H9 (cell line): Measurements from ENCODE around the gene ST13. TPM values are rescaled to one million over a fixed set of nuclear protein-coding genes. Genes with fewer than 3 reads are reported as not detected.

Experiments used
- DNase-seq: peaks from one replicate; pipeline ENCODE4 v3.0.0-alpha.2; 2017
- H2AFZ ChIP-seq: one replicate; pipeline ENCODE4 v1.6.1; 2013; ENCODE audit warnings: mild to moderate bottlenecking, low read length, control low read depth, moderate library complexity
- H2AK5ac ChIP-seq: 2 replicates; pipeline ENCODE4 v1.6.1; 2013; ENCODE audit warnings: low read length, control low read depth, mixed read lengths; ENCODE audit not compliant: insufficient read length
- H2BK120ac ChIP-seq: one replicate; pipeline ENCODE4 v1.6.1; 2013; ENCODE audit warnings: low read depth, mild to moderate bottlenecking, low read length, control low read depth, inconsistent platforms; ENCODE audit not compliant: poor library complexity, severe bottlenecking
- H2BK12ac ChIP-seq: 2 replicates; pipeline ENCODE4 v1.6.1; 2013; ENCODE audit warnings: low read length, control low read depth, mixed read lengths, low read depth; ENCODE audit not compliant: insufficient read length
- H2BK15ac ChIP-seq: 2 replicates; pipeline ENCODE4 v1.6.1; 2013; ENCODE audit warnings: low read depth, low read length, control low read depth
- H2BK20ac ChIP-seq: one replicate; pipeline ENCODE4 v1.6.1; 2013; ENCODE audit warnings: low read depth, mild to moderate bottlenecking, low read length, control low read depth, inconsistent platforms; ENCODE audit not compliant: poor library complexity, severe bottlenecking
- H2BK5ac ChIP-seq: 2 replicates; pipeline ENCODE4 v1.6.1; 2013; ENCODE audit warnings: low read length, control low read depth, mixed read lengths; ENCODE audit not compliant: insufficient read length
- H3K14ac ChIP-seq: 2 replicates; pipeline ENCODE4 v1.6.1; 2013; ENCODE audit warnings: low read length, control low read depth; ENCODE audit not compliant: insufficient read depth
- H3K18ac ChIP-seq: 2 replicates; pipeline ENCODE4 v1.6.1; 2013; ENCODE audit warnings: low read depth, mild to moderate bottlenecking, mixed read lengths, low read length, control low read depth; ENCODE audit not compliant: insufficient read length
- H3K23ac ChIP-seq: 2 replicates; pipeline ENCODE4 v1.6.1; 2013; ENCODE audit warnings: low read length, control low read depth, mixed read lengths, low read depth; ENCODE audit not compliant: insufficient read length
- H3K23me2 ChIP-seq: 2 replicates; pipeline ENCODE4 v1.6.1; 2013; ENCODE audit warnings: low read depth, mild to moderate bottlenecking, mixed read lengths, low read length, control low read depth; ENCODE audit not compliant: insufficient read length, poor library complexity, severe bottlenecking
- H3K27ac ChIP-seq: 2 replicates; pipeline ENCODE4 v1.5.1; 2013; ENCODE audit warnings: low read length, control low read depth, mixed read lengths, low read depth; ENCODE audit not compliant: insufficient read length
- H3K27me3 ChIP-seq: 2 replicates; pipeline ENCODE4 v1.6.1; 2013; ENCODE audit warnings: low read length, control low read depth, inconsistent platforms; ENCODE audit not compliant: insufficient read depth
- H3K4ac ChIP-seq: 2 replicates; pipeline ENCODE4 v1.6.1; 2013; ENCODE audit warnings: low read depth, mild to moderate bottlenecking, control low read depth, inconsistent platforms, low read length, moderate library complexity
- H3K4me1 ChIP-seq: 2 replicates; pipeline ENCODE4 v1.6.1; 2013; ENCODE audit warnings: low read length, control low read depth, inconsistent platforms; ENCODE audit not compliant: insufficient read depth
- H3K4me2 ChIP-seq: 2 replicates; pipeline ENCODE4 v1.6.1; 2013; ENCODE audit warnings: low read length, control low read depth, mixed read lengths; ENCODE audit not compliant: insufficient read length, insufficient read depth
- H3K56ac ChIP-seq: 2 replicates; pipeline ENCODE4 v1.6.1; 2013; ENCODE audit warnings: low read depth, mild to moderate bottlenecking, mixed read lengths, low read length, control low read depth; ENCODE audit not compliant: insufficient read length
- H3K79me1 ChIP-seq: 2 replicates; pipeline ENCODE4 v1.6.1; 2013; ENCODE audit warnings: low read depth, mild to moderate bottlenecking, moderate library complexity, low read length, control low read depth, inconsistent platforms; ENCODE audit not compliant: insufficient read depth, poor library complexity, severe bottlenecking
- H3K79me2 ChIP-seq: 2 replicates; pipeline ENCODE4 v1.6.1; 2013; ENCODE audit warnings: low read length, control low read depth, inconsistent platforms; ENCODE audit not compliant: insufficient read depth
- H3K9ac ChIP-seq: 2 replicates; pipeline ENCODE4 v1.6.1; 2013; ENCODE audit warnings: low read length, control low read depth, mixed read lengths; ENCODE audit not compliant: insufficient read length; ENCODE audit errors: extremely low read depth
- H3K9me3 ChIP-seq: one replicate; pipeline ENCODE4 v1.6.1; 2013; ENCODE audit warnings: low read depth, low read length, inconsistent platforms; ENCODE audit not compliant: control insufficient read depth
- H3T11ph ChIP-seq: one replicate; pipeline ENCODE4 v1.6.1; 2013; ENCODE audit warnings: mild to moderate bottlenecking, low read length, control low read depth, inconsistent platforms
- H4K20me1 ChIP-seq: one replicate; pipeline ENCODE4 v1.6.1; 2013; ENCODE audit not compliant: control insufficient read depth, insufficient read length, insufficient read depth
- H4K5ac ChIP-seq: 2 replicates; pipeline ENCODE4 v1.6.1; 2013; ENCODE audit warnings: low read depth, mild to moderate bottlenecking, mixed read lengths, low read length, control low read depth; ENCODE audit not compliant: insufficient read length
- H4K8ac ChIP-seq: replicated peaks from 2 replicates; pipeline ENCODE4 v1.6.1; 2013; ENCODE audit warnings: low read length, control low read depth, mixed read lengths, low read depth; ENCODE audit not compliant: insufficient read length
- H4K91ac ChIP-seq: 2 replicates; pipeline ENCODE4 v1.6.1; 2013; ENCODE audit warnings: low read depth, mild to moderate bottlenecking, moderate library complexity, mixed read lengths, low read length, control low read depth; ENCODE audit not compliant: insufficient read length
- H3K27ac Mint-ChIP-seq, 3 experiments: 2 replicates in 2 of 3; 3 replicates in 1 of 3; pipeline ENCODE4 v1.8.0; 2020 to 2021; ENCODE audit warnings: mixed read lengths in 3 of 3, mild to moderate bottlenecking in 1 of 3, moderate library complexity in 1 of 3
- H3K27me3 Mint-ChIP-seq: 2 replicates; pipeline ENCODE4 v1.8.0; 2021; ENCODE audit warnings: low read depth, mild to moderate bottlenecking, moderate library complexity, mixed read lengths
- H3K36me3 Mint-ChIP-seq, 3 experiments: 2 replicates in 2 of 3; 3 replicates in 1 of 3; pipeline ENCODE4 v1.8.0; 2020 to 2021; ENCODE audit warnings: low read depth in 3 of 3, mixed read lengths in 3 of 3; ENCODE audit not compliant: insufficient read depth in 1 of 3
- H3K4me1 Mint-ChIP-seq, 2 experiments: 2 replicates each; pipeline ENCODE4 v1.8.0; 2020; ENCODE audit warnings: mixed read lengths in 2 of 2
- H3K4me3 Mint-ChIP-seq, 2 experiments: 2 replicates in 1 of 2; 3 replicates in 1 of 2; pipeline ENCODE4 v1.8.0; 2020 to 2021; ENCODE audit warnings: mild to moderate bottlenecking in 2 of 2, mixed read lengths in 2 of 2, moderate library complexity in 1 of 2
- H3K9me3 Mint-ChIP-seq, 2 experiments: 2 replicates in 1 of 2; 3 replicates in 1 of 2; pipeline ENCODE4 v1.8.0; 2020; ENCODE audit warnings: mild to moderate bottlenecking in 2 of 2, mixed read lengths in 2 of 2, moderate library complexity in 1 of 2
- CTCF ChIP-seq: fragments of 200-600 bp; sonication (generic); conservative IDR thresholded peaks from 3 replicates; pipeline ENCODE4 v1.8.0; 2021; ENCODE audit warnings: antibody characterized with exemption, mild to moderate bottlenecking
- WGBS: extraction: QIAGEN DNeasy Blood & Tissue Kit; methylation state at CpG from one replicate; pipeline ENCODE4 v1.1.7; 2013; ENCODE audit warnings: missing lambda C conversion rate, low lambda C conversion rate, mixed read lengths; ENCODE audit not compliant: insufficient read length; ENCODE audit errors: extremely low coverage; 5-methylcytosine and 5-hydroxymethylcytosine counted together
- total RNA-seq: library from RNA; stranded (reverse); gene quantifications from 2 replicates; pipeline ENCODE4 v1.2.1, GENCODE V29; 2021

Gene ST13
- total RNA-seq, 1 experiment from 2014 or later = 353 TPM

- H3K4me3 Mint-ChIP-seq = no peak overlapping the region
- H3K14ac ChIP-seq = no peak overlapping the region
- H4K5ac ChIP-seq = no peak overlapping the region
- no peak overlapping the region for H3T11ph ChIP-seq
- no peaks in the 10 kb centered on the region for H3K23me2 ChIP-seq
- H3K18ac ChIP-seq = no peak overlapping the region
- no peak overlapping the region for H3K56ac ChIP-seq
- H3K4me2 ChIP-seq = no peak overlapping the region
- no peaks in the 10 kb centered on the region for H3K9me3 Mint-ChIP-seq
- no peaks in the 10 kb centered on the region; a peak in 1 of 4 replicates for H3K4me1 Mint-ChIP-seq
- no peak for TF ChIP-seq CTCF
- H4K8ac ChIP-seq = no peak overlapping the region
- no peak overlapping the region for H2BK5ac ChIP-seq
- WGBS = no CpG with 5 or more reads among the region's 3 CpGs
- H3K23ac ChIP-seq = no peak overlapping the region
- no peak overlapping the region for H2BK12ac ChIP-seq
- no peaks in the 10 kb centered on the region; the same call in 1 of the 2 replicates for H3K79me2 ChIP-seq
- peak overlapping the region in 1 of 3 experiments; percentile 66; a peak in 2 of 7 replicates for H3K27ac Mint-ChIP-seq
- H3K9ac ChIP-seq = no peak overlapping the region
- H2AFZ ChIP-seq = no peak overlapping the region
- no peaks in the 10 kb centered on the region for H3K79me1 ChIP-seq
- H3K27me3 Mint-ChIP-seq = no peaks in the 10 kb centered on the region
- no peak overlapping the region for H2BK15ac ChIP-seq
- no peak for DNase-seq
- no peak overlapping the region for H2BK20ac ChIP-seq
- H4K20me1 ChIP-seq = no peaks in the 10 kb centered on the region
- no peak overlapping the region for H4K91ac ChIP-seq
- H3K27ac ChIP-seq = no peak overlapping the region
- H3K4me1 ChIP-seq = no peaks in the 10 kb centered on the region
- peaks cover 0 to 8% (median 5%) of the 10 kb centered on the region in 3 experiments; a peak in 4 of 7 replicates for H3K36me3 Mint-ChIP-seq
- no peaks in the 10 kb centered on the region for H3K9me3 ChIP-seq
- no peak overlapping the region for H2AK5ac ChIP-seq
- H3K27me3 ChIP-seq = no peaks in the 10 kb centered on the region
- H3K4ac ChIP-seq = no peak overlapping the region
- H2BK120ac ChIP-seq = no peak overlapping the region
These were observed 50.7 kb downstream of the ST13 start for GRCh38 chr22:40805699-40806203.
